Keratinocyte (primary cell): ENCODE measurements around the gene RNF31. TPM values are rescaled to one million over a fixed set of nuclear protein-coding genes. Genes with fewer than 3 reads are reported as not detected.

ENCODE experiments used
- DNase-seq: peaks from one replicate; pipeline ENCODE4 v3.0.0-alpha.2; 2011; ENCODE audit warnings: low read depth, missing footprints, low spot score
- FAIRE-seq: peaks from 2 replicates; lab custom pipeline; 2011; peaks lifted over from hg19 to GRCh38; lab: Jason Lieb, UNC
- H2AFZ ChIP-seq: 2 replicates; pipeline ENCODE4 v1.6.0; 2012; ENCODE audit warnings: low read length, control low read depth, inconsistent platforms; ENCODE audit not compliant: control insufficient read depth
- H3K27ac ChIP-seq: 2 replicates; pipeline ENCODE4 v1.5.1; 2011; ENCODE audit warnings: low read length; ENCODE audit not compliant: control insufficient read depth, insufficient read depth
- H3K27me3 ChIP-seq: 3 replicates; pipeline ENCODE4 v1.6.0; 2011; ENCODE audit warnings: low read length; ENCODE audit not compliant: control insufficient read depth, insufficient read depth; ENCODE audit errors: extremely low read depth
- H3K36me3 ChIP-seq, 2 experiments: 2 replicates in 1 of 2; 3 replicates in 1 of 2; pipeline ENCODE4 v1.5.1; 2011; ENCODE audit warnings: low read length in 2 of 2, mild to moderate bottlenecking in 1 of 2; ENCODE audit not compliant: control insufficient read depth in 2 of 2, insufficient read depth in 2 of 2; ENCODE audit errors: extremely low read depth in 1 of 2
- H3K4me1 ChIP-seq: 3 replicates; pipeline ENCODE4 v1.5.1; 2011; ENCODE audit warnings: low read length; ENCODE audit not compliant: control insufficient read depth, insufficient read depth; ENCODE audit errors: extremely low read depth
- H3K4me2 ChIP-seq: 3 replicates; pipeline ENCODE4 v1.6.0; 2011; ENCODE audit warnings: low read depth, low read length; ENCODE audit not compliant: control insufficient read depth, insufficient read depth; ENCODE audit errors: extremely low read depth
- H3K4me3 ChIP-seq, 3 experiments: fragments of 200-600 bp in 1 of 3; sonication (generic) in 1 of 3; 2 replicates in 2 of 3; 3 replicates in 1 of 3; pipeline ENCODE4 v1.5.1; 2011 to 2016; ENCODE audit warnings: low read length in 3 of 3, mild to moderate bottlenecking in 3 of 3, control low read depth in 2 of 3, inconsistent platforms in 1 of 3, low read depth in 1 of 3, mixed read lengths in 1 of 3, mixed run types in 1 of 3, moderate library complexity in 1 of 3; ENCODE audit not compliant: control insufficient read depth in 2 of 3, insufficient read depth in 2 of 3; ENCODE audit errors: extremely low read depth in 1 of 3
- H3K79me2 ChIP-seq: 2 replicates; pipeline ENCODE4 v1.6.0; 2012; ENCODE audit warnings: low read length; ENCODE audit not compliant: control insufficient read depth, insufficient read depth
- H3K9ac ChIP-seq: 3 replicates; pipeline ENCODE4 v1.6.0; 2011; ENCODE audit warnings: low read length; ENCODE audit not compliant: control insufficient read depth, insufficient read depth; ENCODE audit errors: extremely low read depth
- H3K9me1 ChIP-seq: 3 replicates; pipeline ENCODE4 v1.6.0; 2011; ENCODE audit warnings: low read length; ENCODE audit not compliant: control insufficient read depth, insufficient read depth; ENCODE audit errors: extremely low read depth
- H3K9me3 ChIP-seq: 2 replicates; pipeline ENCODE4 v1.5.1; 2012; ENCODE audit warnings: low read depth, low read length; ENCODE audit not compliant: control insufficient read depth
- H4K20me1 ChIP-seq: 3 replicates; pipeline ENCODE4 v1.6.0; 2011; ENCODE audit warnings: low read length; ENCODE audit not compliant: control insufficient read depth, insufficient read depth; ENCODE audit errors: extremely low read depth
- CTCF ChIP-seq, 3 experiments: IDR thresholded peaks in 1 of 3; conservative IDR thresholded peaks in 1 of 3; optimal IDR thresholded peaks in 1 of 3; 2 replicates in 2 of 3; 3 replicates in 1 of 3; pipeline versions ENCODE3 to v1.5.1; 2011; ENCODE audit warnings: low read length in 3 of 3, mild to moderate bottlenecking in 3 of 3, moderate library complexity in 2 of 3, control low read depth in 1 of 3, inconsistent platforms in 1 of 3; ENCODE audit not compliant: insufficient read depth in 2 of 3; ENCODE audit errors: extremely low read depth in 1 of 3
- EZH2 ChIP-seq: IDR thresholded peaks from one replicate; pipeline ENCODE4 v1.6.1; 2012; ENCODE audit warnings: inconsistent platforms, mild to moderate bottlenecking, low read length, moderate library complexity
- dilution Hi-C: fragments of 300-500 bp; cut with MboI; formaldehyde crosslinking; loops from one replicate; pipeline ENCODE4 v1.7.0; 2020; ENCODE audit warnings: low sequenced_read_pairs; ENCODE audit not compliant: extremely low pct_ligation_motif_present
- polyA plus RNA-seq, 5 experiments: library from polyadenylated mRNA; depleted of rRNA in 3 of 5; stranded (reverse) in 3 of 5; stranded (forward) in 1 of 5; unstranded in 1 of 5; fragments of >200 nt; gene quantifications; 1 replicate in 1 of 5; 2 replicates in 3 of 5; 3 replicates in 1 of 5; pipeline versions ENCODE4 v1.2.1 to v1.2.3, GENCODE V29; 2011 to 2012; ENCODE audit warnings: missing spikeins in 2 of 5, low read depth in 1 of 5, low replicate concordance in 1 of 5

Gene RNF31
- polyA plus RNA-seq, 1 donor (not counting 4 experiments of a cell fraction or from before 2014, with no cell fraction given) = 17.4 TPM

DNA sequence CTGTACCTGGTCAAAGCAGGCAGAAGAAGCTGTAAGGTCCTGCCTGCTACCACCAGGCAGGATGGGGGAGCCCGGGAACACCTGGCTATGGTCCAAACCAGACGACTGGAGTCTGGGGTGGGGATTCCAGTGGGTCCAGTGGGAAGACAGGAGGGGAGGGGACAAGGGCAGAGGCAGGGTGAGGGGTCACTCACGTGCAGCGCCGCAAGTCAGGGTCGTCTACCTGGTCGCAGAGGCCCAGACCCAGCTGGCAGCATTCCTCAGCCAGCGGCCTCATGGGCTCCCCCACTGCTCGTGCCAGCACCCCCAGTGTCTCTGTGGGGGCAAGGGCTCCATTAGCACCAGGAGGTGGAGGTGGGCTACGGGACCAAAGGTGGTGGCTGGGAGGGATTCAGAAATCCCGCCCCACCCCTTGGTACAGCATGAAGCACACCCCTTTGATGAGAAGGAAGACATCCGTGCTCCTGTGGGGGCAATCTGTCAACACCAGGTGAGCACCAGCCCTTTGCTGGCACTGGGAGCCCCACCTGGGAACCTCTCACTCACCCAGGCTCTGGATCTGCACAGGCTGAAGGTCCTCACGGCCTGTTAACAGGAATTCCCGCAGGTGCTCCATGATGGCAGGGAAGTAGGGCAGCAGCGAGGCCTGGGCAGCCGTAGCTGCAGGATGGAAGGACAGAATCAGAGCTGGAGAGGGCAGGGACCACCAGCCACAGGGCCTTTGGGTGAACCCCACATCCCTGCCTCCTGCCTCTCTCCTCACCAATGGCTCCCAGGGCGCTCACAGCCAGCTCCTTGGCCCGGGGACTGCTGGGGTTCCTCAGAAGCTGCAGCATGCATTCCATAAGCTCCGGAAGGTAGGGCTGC, 37.0 kb downstream of the RNF31 start:
- Histone ChIP-seq H3K79me2 (peaks cover 12% of the 10 kb centered on the region), H3K27ac (no peak overlapping the region), H3K36me3 (peaks cover 45 to 58% of the 10 kb centered on the region in 2 experiments), H3K27me3 (no peaks in the 10 kb centered on the region), H3K9me3 (no peaks in the 10 kb centered on the region), H4K20me1 (peaks cover 11% of the 10 kb centered on the region), H3K9me1 (no peaks in the 10 kb centered on the region), H3K4me2 (no peak overlapping the region), H3K4me1 (peaks cover 15% of the 10 kb centered on the region), H3K9ac (no peak overlapping the region), H3K4me3 (no peak overlapping the region), H2AFZ (no peak overlapping the region)
- DNase-seq (no peak), FAIRE-seq (no peak)
- dilution Hi-C loops = no loop called here
- TF ChIP-seq CTCF (optimal IDR thresholded peaks at IDR 0.05 in 1 of 3, IDR thresholded peaks at IDR 0.05 in 1 of 3, conservative IDR thresholded peaks at IDR 0.05 in 1 of 3; ENCODE audit: extremely low read depth in 1 of 3, insufficient read depth in 2 of 3, low read length in 3 of 3) (no peak), EZH2 (no peak)

- Histone ChIP-seq H3K9ac (no peak overlapping the region), H3K4me1 (peaks cover 15% of the 10 kb centered on the region), H3K9me1 (no peaks in the 10 kb centered on the region), H3K79me2 (peaks cover 12% of the 10 kb centered on the region), H3K27ac (no peak overlapping the region), H3K27me3 (no peaks in the 10 kb centered on the region), H4K20me1 (peaks cover 6% of the 10 kb centered on the region), H2AFZ (no peak overlapping the region), H3K4me2 (no peak overlapping the region), H3K36me3 (peaks cover 47 to 51% of the 10 kb centered on the region in 2 experiments), H3K4me3 (no peak overlapping the region), H3K9me3 (no peaks in the 10 kb centered on the region)
- dilution Hi-C loops = no loop called here
- DNase-seq (no peak), FAIRE-seq (no peak)
- TF ChIP-seq EZH2 = no peak
- TF ChIP-seq CTCF (optimal IDR thresholded peaks at IDR 0.05 in 1 of 3, IDR thresholded peaks at IDR 0.05 in 1 of 3, conservative IDR thresholded peaks at IDR 0.05 in 1 of 3; ENCODE audit: extremely low read depth in 1 of 3, insufficient read depth in 2 of 3, low read length in 3 of 3) = no peak
Measured at GRCh38 chr14:24185026-24185425, 37.7 kb downstream of the RNF31 start.
